ENCODE results near the gene PDF.
"Not testable (repeated sequence)": the region's sequence is repeated elsewhere in the genome, so short reads cannot be mapped to it uniquely, and the experiment has no call there.

The PDF gene

GRCh38 chr16:69294051-69294450 is 36.3 kb downstream of the PDF start:
- FAIRE-seq (no peak), DNase-seq (ENCODE audit: insufficient read length, low spot score) (no peak)
- TF ChIP-seq POLR2A (IDR thresholded peaks at IDR 0.05; ENCODE audit: low read depth, low read length) = no peak

GRCh38 chr16:69293401-69293800 is 37.0 kb downstream of the PDF start:
- no peak for TF ChIP-seq POLR2A (IDR thresholded peaks at IDR 0.05; ENCODE audit: low read depth, low read length)
- DNase-seq (ENCODE audit: insufficient read length, low spot score) = no peak
- no peak for FAIRE-seq

GRCh38 chr16:69291657-69292056 is 38.7 kb downstream of the PDF start:
- FAIRE-seq; DNase-seq (ENCODE audit: insufficient read length, low spot score): not testable (repeated sequence)

- FAIRE-seq (peak; percentile 23), DNase-seq (ENCODE audit: insufficient read length, low spot score) (no peak)
- no peak for TF ChIP-seq POLR2A (IDR thresholded peaks at IDR 0.05; ENCODE audit: low read depth, low read length)
Measured at GRCh38 chr16:69286941-69287713, 43.3 kb downstream of the PDF start.

GRCh38 chr16:69285240-69285639 is 45.1 kb downstream of the PDF start:
- DNase-seq (ENCODE audit: insufficient read length, low spot score) (no peak), FAIRE-seq (no peak)
- no peak for TF ChIP-seq POLR2A (IDR thresholded peaks at IDR 0.05; ENCODE audit: low read depth, low read length)

GRCh38 chr16:69283851-69284250 is 46.5 kb downstream of the PDF start:
- DNase-seq (ENCODE audit: insufficient read length, low spot score) (no peak), FAIRE-seq (no peak)
- no peak for TF ChIP-seq POLR2A (IDR thresholded peaks at IDR 0.05; ENCODE audit: low read depth, low read length)

GRCh38 chr16:69277413-69277812 is 53.0 kb downstream of the PDF start:
- FAIRE-seq (no peak), DNase-seq (ENCODE audit: insufficient read length, low spot score) (no peak)
- no peak for TF ChIP-seq POLR2A (IDR thresholded peaks at IDR 0.05; ENCODE audit: low read depth, low read length)

All from H54 (cell line).